DMS53 (cell line): ENCODE data around the gene RMC1.
"Not testable (repeated sequence)": the region's sequence is repeated elsewhere in the genome, so short reads cannot be mapped to it uniquely, and the experiment has no call there.

Source experiments
- DNase-seq: peaks from one replicate; lab custom pipeline; 2025; lab: John Stamatoyannopoulos, UW

The RMC1 gene

DNA sequence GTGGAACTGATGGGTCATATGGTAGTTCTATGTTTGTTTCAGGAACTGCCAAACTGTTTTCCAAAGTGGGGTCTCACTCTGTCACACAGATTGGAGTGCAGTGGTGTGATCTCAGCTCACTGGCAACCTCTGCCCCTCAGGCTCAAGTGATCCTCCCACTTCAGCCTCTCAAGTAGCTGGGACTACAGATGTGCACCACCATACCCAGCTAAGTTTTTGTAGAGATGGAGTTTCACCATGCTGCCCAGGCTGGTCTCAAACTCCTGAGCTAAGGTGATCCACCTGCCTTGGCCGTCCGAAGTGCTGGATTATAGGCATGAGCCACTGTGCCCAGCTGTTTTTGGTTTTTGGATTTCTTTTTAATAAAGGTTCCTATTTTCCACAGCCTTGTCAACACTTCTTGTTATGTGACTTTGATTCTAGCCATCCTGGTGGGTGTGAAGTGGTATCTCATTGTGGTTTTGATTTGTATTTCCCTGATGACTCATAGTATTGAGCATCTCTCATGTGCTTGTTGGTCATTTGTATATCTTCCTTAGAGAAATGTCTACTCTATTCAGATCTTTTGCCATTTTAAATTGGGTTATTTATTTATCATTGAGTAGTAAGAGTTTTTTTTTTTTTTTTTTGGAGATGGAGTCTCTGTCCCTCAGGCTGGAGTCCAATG, 60.2 kb downstream of the RMC1 start:
- DNase-seq, result no peak

GRCh38 chr18:23565916-23566547, 62.7 kb downstream of the RMC1 start:
- DNase-seq, result no peak

GRCh38 chr18:23567671-23568070, 64.4 kb downstream of the RMC1 start:
- DNase-seq, result no peak

- no peak for DNase-seq
Measured at GRCh38 chr18:23568281-23569138, 65.2 kb downstream of the RMC1 start.

DNA sequence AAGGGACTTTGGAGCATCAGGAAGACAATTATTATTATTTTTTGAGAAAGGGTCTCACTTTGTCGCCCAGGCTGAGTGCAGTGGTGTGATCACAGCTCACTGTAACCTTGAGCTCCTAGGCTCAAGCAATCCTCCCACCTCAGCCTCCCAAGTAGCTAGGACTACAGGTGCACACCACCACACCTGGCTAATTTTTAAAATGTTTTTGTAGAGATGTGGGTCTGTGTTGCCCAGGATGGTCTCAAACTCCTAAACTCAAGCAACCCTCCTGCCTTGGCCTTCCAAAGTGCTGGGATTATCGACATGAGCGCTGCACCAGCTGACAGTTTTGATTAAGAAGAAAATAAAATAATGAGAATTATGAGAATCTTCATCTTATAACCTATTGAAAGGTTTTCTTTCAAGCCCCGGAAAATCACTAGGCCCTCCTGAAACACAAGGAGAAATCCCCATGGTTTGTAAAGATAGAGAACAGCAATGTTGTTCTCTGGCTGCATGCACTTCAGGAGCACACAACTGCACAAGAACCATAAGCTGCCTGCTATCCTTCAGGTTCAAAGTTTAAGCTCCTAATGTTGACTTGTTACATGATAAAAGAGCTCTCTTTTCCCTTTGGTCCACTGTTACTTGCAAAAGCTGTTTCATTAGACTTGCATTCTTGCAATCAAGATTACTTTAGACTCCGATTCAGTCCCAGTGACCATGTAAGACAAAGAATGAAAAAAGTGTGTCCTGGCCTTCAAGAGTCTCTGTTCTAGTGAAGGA, 66.2 kb downstream of the RMC1 start:
- DNase-seq, result no peak

DNA sequence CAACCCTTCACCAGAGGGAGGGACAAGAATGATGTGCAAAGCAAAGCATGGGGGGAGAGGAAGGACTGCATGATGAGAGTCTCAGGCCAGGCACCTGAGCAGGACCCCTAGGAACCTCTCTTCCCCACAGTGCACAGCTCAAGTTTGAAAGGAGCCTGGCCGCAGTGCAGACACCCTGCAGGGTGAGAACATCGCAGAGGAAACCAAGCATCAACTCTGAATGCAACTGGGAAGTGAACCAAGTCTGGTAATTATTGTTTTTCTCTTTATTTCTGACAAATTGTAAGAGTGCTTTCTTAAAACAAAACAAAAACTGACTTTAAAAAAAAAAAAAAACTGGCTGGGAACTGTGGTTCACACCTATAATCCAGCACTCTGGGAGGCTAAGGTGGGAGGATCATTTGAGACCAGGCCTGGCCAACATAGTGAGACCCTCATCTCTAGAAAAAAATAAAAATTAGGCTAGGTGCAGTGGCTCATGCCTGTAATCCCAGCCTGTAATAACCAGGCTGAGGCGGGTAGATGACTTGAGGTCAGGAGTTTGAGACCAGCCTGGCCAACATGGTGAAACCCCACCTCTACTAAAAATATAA, 67.7 kb downstream of the RMC1 start:
- no peak for DNase-seq

- no peak for DNase-seq
Measured at GRCh38 chr18:23572012-23572411, 68.7 kb downstream of the RMC1 start.

GRCh38 chr18:23572570-23572969, 69.3 kb downstream of the RMC1 start:
- no peak for DNase-seq

- no peak for DNase-seq
Measured at GRCh38 chr18:23573020-23573419, 69.7 kb downstream of the RMC1 start.

GRCh38 chr18:23573626-23574431, 70.5 kb downstream of the RMC1 start:
- no peak for DNase-seq

DNA sequence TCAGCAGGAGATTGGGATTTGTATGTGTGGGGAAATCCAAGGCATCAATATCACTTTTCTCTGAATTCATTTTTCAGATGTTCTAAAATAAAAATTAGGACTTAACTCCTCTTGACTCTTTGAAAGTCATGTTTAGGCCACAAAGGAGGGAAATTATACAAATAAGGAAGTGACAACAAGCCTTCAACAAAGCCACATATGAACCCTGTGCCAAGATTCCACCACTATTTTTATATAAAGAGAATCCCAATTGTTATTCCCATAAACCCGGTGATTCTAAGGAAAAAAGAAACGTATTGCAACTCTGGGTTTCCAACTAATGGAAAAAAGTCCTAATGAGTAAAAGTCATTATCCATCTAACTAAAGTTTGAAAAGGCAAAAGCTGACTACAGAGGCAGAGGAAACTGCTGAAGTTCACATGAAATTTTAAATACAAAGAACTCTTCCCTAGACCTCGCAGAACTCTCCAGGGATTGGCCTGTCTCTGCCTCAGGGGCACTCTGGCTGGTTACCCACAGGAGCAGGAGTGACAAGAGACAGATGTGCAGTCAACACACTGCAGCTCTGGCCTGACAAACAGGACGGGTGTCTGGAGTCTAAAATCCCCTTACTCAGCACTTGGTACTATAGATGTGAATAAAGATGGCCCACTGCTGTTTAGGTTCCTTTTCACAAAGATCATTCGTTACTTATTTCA, 71.4 kb downstream of the RMC1 start:
- no peak for DNase-seq

- no peak for DNase-seq
Measured at GRCh38 chr18:23575309-23575651, 72.0 kb downstream of the RMC1 start.

DNA sequence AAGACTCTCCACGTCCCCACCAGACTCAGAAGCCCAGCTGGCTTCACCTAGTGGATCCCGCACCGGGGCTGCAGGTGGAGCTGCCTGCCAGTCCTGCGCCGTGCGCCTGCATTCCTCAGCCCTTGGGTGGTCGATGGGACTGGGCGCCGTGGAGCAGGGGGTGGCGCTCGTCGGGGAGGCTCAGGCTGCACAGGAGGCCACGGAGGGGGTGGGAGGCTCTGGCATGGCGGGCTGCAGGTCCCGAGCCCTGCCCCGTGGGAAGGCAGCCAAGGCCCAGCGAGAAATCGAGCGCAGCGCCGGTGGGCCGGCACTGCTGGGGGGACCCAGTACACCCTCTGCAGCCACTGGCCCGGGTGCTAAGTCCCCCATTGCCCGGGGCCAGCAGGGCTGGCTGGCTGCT, 74.2 kb downstream of the RMC1 start:
- DNase-seq, result not testable (repeated sequence)

DNA sequence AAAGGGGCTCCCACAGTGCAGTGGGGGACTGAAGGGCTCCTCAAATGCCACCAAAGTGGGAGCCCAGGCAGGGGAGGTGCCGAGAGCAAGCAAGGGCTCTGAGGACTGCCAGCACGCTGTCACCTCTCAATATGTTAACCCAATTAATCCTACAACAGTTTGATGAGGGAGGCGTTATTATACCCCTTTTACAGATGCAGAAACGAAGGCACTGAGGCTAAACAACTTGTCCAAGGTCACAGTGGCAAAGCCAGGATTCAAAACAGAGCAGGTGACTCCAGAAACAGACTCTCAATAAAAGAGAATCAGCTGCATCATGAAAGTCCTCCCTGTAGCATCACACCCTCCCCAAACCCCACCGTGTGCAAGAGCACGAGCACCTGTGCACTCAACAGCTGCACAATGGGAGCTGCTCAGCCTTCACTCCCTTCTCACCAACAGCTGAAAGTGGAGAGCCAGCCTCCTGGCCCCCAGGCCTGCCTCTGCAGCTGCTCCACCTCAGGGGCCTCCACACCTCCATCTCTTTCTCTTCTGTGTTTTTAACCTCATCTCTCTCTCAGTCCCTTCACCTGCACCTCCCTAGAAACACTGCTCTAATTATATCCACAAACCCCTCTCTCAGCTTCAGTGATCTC, 74.9 kb downstream of the RMC1 start:
- no peak for DNase-seq

GRCh38 chr18:23578891-23579653, 75.8 kb downstream of the RMC1 start:
- DNase-seq, result no peak

- DNase-seq, result no peak
Measured at GRCh38 chr18:23580677-23581367, 77.5 kb downstream of the RMC1 start.
